GM12875 (cell line): ENCODE data around the gene EOLA2.
A peak's percentile ranks its signal among the peaks of the same experiment; 100 is the strongest.
"Not testable (repeated sequence)": the region's sequence is repeated elsewhere in the genome, so short reads cannot be mapped to it uniquely, and the experiment has no call there.

ENCODE experiments used
- H3K4me3 ChIP-seq: one replicate; pipeline ENCODE4 v1.5.1; 2011; ENCODE audit warnings: low read depth, low read length, control low read depth
- CTCF ChIP-seq: IDR thresholded peaks from 2 replicates; pipeline ENCODE4 v1.5.1; 2011; ENCODE audit warnings: low read depth, mild to moderate bottlenecking, control low read depth, inconsistent platforms, low read length, moderate library complexity, borderline replicate concordance; ENCODE audit not compliant: insufficient read depth

EOLA2 gene

GRCh38 chrX:149939905-149940673 lies 1.8 kb upstream of the EOLA2 start:
- TF ChIP-seq CTCF, result no peak
- peak overlapping the region; percentile 54 for H3K4me3 ChIP-seq

GRCh38 chrX:149939655-149939904 lies 1.3 kb upstream of the EOLA2 start:
- TF ChIP-seq CTCF, result no peak
- peak overlapping the region; percentile 54 for H3K4me3 ChIP-seq

DNA sequence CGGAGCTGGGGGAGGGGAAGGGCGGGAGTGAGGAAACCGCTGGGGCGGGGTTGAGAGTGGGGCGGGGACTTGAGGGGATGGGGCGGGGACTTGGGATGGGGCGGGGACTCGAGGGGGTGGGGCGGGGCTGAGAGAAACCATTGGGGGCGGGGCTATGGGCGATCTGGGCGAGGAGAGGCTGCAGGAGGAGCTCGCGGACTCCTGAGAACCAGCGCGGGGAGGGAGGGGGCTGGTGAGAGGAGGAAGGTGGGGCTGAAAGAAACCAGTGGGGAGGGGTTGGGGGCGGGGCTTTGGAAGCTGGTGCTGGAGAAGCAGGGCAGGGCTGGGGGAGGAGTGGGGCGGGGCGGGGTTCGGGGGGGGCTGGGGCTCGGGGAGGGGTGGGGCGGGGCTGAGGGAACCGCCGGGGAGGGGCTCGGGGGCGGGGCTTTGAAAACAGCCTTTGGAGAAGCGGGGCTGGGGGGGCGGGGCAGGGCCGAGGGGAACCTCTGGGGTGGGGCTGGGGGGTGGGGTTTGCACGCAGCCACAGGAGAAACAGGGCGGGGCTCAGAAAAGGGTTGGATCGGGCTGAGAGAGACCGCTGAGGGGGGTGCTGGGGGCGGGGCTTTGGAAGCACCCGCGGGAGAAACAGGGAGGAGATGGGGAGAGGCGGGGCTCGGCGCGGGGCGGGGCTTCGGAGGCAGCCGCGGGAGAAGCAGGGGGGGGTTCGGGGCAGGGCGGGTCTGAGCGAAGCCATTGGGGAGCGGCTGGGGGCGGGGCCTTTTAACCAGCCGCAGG lies 777 bp upstream of the EOLA2 start:
- no peak overlapping the region for H3K4me3 ChIP-seq
- no peak for TF ChIP-seq CTCF

GRCh38 chrX:149937871-149938426 lies 342 bp downstream of the EOLA2 start:
- H3K4me3 ChIP-seq, result peak overlapping the region; percentile 62
- no peak for TF ChIP-seq CTCF

DNA sequence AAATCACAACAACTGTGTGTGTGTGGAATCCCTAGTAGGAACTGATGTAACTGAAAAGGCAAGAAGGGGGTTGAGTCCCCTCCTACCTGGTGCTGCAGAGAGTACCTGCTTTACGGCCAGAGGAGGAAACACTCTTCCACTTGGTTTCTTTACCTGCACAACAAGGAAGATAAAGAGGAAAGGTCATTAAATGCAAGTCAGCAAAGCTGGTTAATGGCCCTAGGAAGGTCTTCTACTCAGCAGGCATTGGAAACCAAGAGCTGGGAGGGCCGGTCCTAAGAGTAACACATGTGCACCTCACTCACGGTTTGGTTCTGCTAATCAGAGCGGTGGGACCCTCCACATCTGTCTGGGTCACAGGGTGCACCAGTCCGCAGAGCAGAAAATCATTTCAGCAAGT lies 963 bp downstream of the EOLA2 start:
- peak overlapping the region; percentile 62 for H3K4me3 ChIP-seq

- H3K4me3 ChIP-seq, result not testable (repeated sequence)
Observed at GRCh38 chrX:149933547-149933946, 4.7 kb downstream of the EOLA2 start.

DNA sequence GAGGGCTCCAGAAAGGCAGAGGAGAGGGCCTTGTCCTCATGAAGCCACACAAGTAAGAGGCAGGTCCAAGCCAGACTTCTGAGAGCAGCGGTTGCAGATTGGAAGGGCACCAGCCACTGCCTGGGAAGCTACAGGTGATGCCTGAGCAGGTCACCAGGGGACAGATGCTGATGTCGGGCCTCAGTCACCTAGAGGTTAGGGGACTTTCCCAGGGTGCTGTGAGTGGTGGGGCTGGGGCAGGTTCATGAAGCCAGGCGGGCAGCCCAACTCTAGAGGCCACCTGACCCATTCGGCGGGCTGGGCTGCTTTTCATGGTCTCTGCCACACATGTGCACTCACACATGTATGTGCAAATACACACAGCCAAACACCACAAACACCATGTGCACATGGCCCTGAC lies 5.3 kb downstream of the EOLA2 start:
- not testable (repeated sequence) for H3K4me3 ChIP-seq

DNA sequence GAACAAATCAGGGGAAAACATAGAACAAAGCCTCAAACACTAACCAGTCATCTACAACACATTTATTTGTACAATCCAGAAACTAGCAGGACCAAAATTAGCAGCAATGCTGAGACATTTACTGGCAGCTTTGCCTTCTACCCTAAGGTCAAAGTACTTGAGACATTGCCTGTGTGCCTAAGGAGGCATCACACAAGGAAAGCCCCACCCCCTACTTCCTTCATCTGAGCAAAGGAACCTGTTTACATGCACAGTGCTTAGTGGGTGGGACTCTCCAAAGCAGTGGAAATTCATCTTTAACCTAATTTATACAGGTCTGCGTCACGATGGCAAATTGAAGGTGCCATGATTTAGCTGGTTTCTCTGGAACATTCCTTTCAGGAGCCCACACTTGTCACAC lies 6.1 kb downstream of the EOLA2 start:
- H3K4me3 ChIP-seq, result not testable (repeated sequence)

DNA sequence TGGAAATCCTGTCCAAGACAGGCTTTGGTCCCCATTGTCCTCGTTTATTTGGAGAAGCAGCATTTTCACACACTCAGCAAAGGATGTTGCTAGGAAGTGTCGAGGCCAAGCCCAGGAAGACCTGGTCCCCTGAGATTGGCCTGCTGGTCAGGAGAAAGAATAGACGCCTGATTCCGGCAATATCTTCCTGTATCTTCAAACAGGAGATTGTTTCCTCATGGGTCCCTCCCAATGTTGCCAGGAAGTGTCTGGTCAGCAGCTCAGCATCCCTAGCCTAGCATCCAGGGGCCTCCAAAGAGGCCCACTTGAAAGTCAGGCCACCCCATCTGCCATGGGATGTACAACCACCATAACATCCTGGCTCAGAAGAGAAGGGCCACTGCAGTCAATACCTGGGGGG lies 6.9 kb downstream of the EOLA2 start:
- H3K4me3 ChIP-seq, result not testable (repeated sequence)

DNA sequence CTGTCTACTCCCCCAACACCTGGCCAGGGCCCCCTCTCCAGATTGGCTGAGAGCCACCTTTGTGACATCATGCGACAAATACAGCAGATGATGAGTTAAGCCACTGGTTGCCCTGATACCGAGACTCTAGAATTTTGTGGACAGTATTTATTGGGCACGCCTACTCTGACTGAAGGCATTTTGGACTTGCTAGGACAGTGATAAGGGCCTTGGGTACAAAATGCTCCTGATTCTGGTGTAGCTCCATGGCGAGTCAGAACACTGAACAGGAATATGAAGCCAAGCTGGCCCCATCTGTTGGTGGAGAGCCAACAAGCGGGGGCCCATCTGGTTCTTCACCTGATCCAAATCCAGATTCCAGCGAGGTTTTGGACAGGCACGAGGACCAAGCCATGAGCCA lies 8.9 kb downstream of the EOLA2 start, which contains the start of gene HSFX4:
HSFX4 (plus strand) TSS at position 174 of the 400 bp plus-strand sequence; CDS start at position 246, 72 bp downstream.
- H3K4me3 ChIP-seq, result not testable (repeated sequence)

DNA sequence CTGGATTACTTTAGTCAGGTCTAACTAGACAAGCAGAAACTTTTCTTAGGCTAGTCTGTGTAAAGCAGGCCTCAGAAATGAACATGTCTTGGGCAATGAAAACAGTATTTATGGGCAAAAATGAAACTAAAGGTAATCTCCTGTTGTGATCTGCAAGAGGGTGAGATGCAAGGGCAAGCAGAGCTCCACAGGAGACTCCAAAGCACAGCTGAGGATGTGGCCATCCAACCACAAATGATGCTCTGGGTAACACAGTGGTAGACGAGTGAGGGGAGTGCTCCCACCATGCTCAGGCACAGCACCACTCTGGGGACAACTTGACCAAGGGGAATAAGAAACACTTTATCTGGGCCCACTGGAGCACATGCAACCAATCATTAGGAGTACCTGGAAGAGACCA lies 9.7 kb downstream of the EOLA2 start:
- H3K4me3 ChIP-seq, result not testable (repeated sequence)

DNA sequence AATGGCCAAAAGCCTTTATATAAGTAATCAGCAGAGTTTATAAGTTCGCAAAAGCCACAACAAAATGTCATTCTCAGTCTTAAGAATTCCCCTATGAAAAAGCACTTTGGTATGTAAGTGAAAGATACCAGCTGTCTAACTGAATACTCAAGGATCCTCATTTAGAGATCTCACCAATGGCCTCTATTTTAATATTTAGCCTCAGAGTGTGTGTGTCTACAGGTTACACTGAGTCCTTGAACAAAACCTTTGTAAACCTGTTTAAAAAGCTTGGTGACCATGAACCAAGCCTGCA lies 10.4 kb downstream of the EOLA2 start:
- H3K4me3 ChIP-seq, result not testable (repeated sequence)

GRCh38 chrX:149927245-149927963 lies 10.9 kb downstream of the EOLA2 start:
- not testable (repeated sequence) for H3K4me3 ChIP-seq

DNA sequence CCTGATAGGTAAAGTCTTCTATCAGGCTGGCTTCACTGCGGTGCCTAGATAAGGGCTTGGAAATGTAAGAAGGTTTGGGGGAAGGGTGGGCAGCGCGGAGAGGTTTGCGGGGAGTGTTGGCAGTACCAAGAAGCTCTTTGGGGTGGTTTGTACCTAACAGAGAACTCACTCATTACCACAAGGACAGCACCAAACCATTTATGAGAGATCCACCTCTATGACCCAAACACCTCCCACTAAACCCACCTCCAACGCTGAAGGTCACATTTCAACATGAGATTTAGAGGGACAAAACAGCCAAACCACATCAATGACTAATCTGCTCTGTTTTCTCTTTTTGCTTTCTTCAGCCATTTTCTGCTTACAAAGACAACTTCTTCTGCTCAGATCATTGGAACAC lies 13.9 kb downstream of the EOLA2 start:
- H3K4me3 ChIP-seq, result not testable (repeated sequence)

- not testable (repeated sequence) for H3K4me3 ChIP-seq
Observed at GRCh38 chrX:149923836-149924235, 14.5 kb downstream of the EOLA2 start.
